GM12865 (cell line): ENCODE results near the gene PTH1R.

ENCODE experiments used
- DNase-seq: peaks from one replicate; pipeline ENCODE4 v3.0.0; 2010; ENCODE audit warnings: low read depth
- H3K4me3 ChIP-seq: 2 replicates; pipeline ENCODE4 v1.5.1; 2011; ENCODE audit warnings: mild to moderate bottlenecking, low read depth, low read length, control low read depth
- TF ChIP-seq, protein P1 (sequence below): IDR thresholded peaks from 2 replicates; pipeline ENCODE4 v1.5.1; 2011; ENCODE audit warnings: low read length, control low read depth, low read depth, inconsistent platforms; ENCODE audit not compliant: insufficient read depth; ENCODE audit errors: missing control alignments

PTH1R gene

DNA sequence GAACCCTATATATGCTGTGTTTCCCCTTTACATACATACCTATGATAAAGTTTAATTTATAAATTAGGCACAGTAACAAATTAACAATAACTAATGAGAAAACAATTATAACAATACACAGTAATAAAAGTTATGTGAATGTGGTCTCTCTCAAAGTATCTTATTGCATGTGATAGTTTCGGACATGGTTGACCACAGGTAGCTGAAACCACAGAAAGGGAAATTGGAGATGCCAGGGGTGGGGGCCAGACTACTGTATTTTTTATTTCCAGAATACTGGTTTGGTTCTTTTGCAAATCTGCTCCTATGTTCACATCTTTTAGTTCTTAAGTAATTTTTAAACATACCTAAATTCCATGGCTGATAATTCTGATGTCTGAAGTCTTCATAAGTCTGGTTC is 40.7 kb downstream of the PTH1R start:
- H3K4me3 ChIP-seq, result no peak overlapping the region
- TF ChIP-seq, protein P1, sequence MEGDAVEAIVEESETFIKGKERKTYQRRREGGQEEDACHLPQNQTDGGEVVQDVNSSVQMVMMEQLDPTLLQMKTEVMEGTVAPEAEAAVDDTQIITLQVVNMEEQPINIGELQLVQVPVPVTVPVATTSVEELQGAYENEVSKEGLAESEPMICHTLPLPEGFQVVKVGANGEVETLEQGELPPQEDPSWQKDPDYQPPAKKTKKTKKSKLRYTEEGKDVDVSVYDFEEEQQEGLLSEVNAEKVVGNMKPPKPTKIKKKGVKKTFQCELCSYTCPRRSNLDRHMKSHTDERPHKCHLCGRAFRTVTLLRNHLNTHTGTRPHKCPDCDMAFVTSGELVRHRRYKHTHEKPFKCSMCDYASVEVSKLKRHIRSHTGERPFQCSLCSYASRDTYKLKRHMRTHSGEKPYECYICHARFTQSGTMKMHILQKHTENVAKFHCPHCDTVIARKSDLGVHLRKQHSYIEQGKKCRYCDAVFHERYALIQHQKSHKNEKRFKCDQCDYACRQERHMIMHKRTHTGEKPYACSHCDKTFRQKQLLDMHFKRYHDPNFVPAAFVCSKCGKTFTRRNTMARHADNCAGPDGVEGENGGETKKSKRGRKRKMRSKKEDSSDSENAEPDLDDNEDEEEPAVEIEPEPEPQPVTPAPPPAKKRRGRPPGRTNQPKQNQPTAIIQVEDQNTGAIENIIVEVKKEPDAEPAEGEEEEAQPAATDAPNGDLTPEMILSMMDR, result no peak
- no peak for DNase-seq

- H3K4me3 ChIP-seq, result no peak overlapping the region
- TF ChIP-seq, protein P1, result no peak
- DNase-seq, result no peak
Observed at GRCh38 chr3:46918634-46919033, 41.1 kb downstream of the PTH1R start.

DNA sequence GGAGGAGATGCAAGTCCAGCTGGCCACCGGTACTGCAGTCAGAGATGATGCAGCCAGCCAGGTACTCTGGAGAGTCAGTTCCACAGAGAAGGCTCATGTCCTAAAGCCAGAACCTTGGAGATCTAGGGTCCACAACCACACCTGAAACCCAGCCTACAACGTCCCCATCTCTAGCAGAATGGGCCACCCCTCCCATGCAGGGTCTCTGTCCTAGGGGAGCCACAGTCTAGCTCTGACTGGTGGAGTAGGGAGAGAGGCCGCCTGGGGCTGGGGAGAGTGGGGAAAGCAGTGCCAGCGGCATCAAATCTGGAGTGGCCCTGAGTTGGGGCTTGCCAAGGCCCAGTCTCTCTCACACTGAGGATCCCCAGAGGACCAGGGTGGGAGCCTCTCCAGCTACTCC is 43.5 kb downstream of the PTH1R start:
- TF ChIP-seq, protein P1, result no peak
- no peak overlapping the region for H3K4me3 ChIP-seq
- DNase-seq, result no peak

GRCh38 chr3:46921871-46922271 is 44.4 kb downstream of the PTH1R start:
- no peak overlapping the region for H3K4me3 ChIP-seq
- TF ChIP-seq, protein P1, result no peak
- DNase-seq, result no peak

DNA sequence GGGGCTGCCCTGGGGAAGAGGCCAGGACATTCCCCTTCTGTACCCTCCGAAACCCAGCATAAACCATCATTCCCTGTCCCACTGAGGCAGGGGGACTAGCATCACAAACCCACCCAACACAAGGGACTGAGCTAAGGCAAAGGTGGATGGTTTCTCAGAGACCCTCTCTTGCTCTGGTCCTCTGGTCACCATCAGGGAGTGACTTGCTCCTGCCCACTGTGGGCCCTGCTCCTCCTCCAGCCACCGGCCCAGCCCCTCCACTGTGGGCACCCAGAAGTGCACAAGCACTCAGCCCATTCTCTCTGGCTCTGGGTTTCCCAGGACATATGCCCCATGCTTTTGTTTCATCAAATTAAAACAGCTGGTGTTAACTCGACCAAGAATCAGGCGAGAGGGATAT is 44.9 kb downstream of the PTH1R start:
- TF ChIP-seq, protein P1, result no peak
- no peak for DNase-seq
- H3K4me3 ChIP-seq, result no peak overlapping the region

DNA sequence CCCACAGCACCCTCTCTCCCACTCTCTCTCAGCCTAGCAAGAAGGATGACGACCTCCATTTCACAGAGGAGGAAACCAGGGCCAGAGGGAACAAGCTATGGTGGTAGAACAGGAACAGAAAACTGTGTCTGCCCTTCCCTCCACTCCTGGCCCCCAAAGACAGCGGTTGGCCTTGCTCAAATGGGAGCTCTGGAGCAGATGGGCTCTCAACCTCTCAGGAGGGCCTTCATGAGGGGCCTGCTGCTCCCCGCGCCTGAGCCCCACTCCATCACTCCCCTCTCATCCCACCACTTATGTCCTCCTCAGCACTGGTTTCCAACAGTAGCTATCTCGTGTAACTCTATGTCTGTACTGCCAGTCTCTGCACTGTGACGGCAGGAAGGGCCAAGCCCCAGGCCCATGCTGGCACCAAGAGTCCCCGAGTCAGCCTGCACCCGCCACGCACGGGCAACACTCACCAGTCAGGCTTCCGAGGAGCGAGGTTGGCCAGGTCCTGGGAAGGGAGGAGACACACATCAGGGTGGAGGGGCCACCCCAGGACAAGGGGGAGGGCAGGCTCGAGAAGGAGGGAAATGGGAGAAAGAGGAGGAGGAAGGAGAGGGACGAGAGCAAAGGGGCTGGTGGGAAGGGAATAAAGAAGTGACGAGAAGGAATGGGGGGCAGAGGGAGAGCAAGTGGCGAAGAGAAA is 45.5 kb downstream of the PTH1R start:
- TF ChIP-seq, protein P1, result no peak
- no peak for DNase-seq
- H3K4me3 ChIP-seq, result no peak overlapping the region
